Measurements from ENCODE around the gene SUSD2.

- peak; percentile 90 for TF ChIP-seq CTCF (IDR thresholded peaks at IDR 0.05)
- no peak for TF ChIP-seq NR1H2 (CRISPR knock-in tag; IDR thresholded peaks at IDR 0.05)
- no peak for TF ChIP-seq ZBTB21 (CRISPR knock-in tag; IDR thresholded peaks at IDR 0.05; ENCODE audit: borderline replicate concordance)
- no peak for TF ChIP-seq ATF1 (CRISPR knock-in tag; IDR thresholded peaks at IDR 0.05)
- TF ChIP-seq ESRRA (CRISPR knock-in tag; IDR thresholded peaks at IDR 0.05; ENCODE audit: borderline replicate concordance): no peak
- no peak for TF ChIP-seq TEAD1 (CRISPR knock-in tag; IDR thresholded peaks at IDR 0.05)
Observed at GRCh38 chr22:24175160-24175808, 6.0 kb upstream of the SUSD2 start.

Data from WTC11 (cell line).